ENCODE measurements around the gene CRIM1. TPM values are rescaled to one million over a fixed set of nuclear protein-coding genes. Genes with fewer than 3 reads are reported as not detected.

The CRIM1 gene
- total RNA-seq, 1 donor from 2014 or later = 273 TPM

DNA sequence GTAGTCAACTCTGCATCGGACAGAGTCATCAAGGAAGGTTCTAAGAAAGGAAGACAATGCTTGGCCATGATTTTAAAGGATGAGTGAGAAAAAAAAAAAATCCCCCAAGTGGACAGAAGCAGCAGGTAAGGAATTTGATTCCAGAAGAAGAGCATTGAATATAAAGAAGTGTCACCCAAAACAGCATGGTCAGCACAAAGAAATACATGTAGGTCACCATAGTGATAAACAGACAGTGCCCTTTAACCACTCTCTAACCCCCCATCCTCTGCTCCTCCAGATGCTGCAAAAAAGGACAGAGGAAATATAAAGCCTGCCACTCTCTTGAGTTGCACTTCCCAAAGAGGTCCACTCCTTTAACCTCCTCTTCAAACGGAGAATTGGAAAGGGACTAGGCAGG is 219.0 kb downstream of the CRIM1 start:
- Histone ChIP-seq H3K9me3 (no peaks in the 10 kb centered on the region), H3K4me1 (no peaks in the 10 kb centered on the region), H3K27me3 (no peaks in the 10 kb centered on the region), H3K4me3 (no peak overlapping the region), H3K36me3 (peaks cover 20 to 21% of the 10 kb centered on the region in 2 donors), H3K27ac (no peak overlapping the region)
- intact Hi-C loops (cut with DNase I) = no loop called here
- no peak for TF ChIP-seq CTCF (IDR thresholded peaks at IDR 0.05)
- no peak for DNase-seq (ENCODE audit: low spot score in 2 of 2)

- H3K36me3 ChIP-seq = peaks cover 35 to 48% of the 10 kb centered on the region in 2 donors
- intact Hi-C loops (cut with DNase I) = no loop called here
- DNase-seq (ENCODE audit: low spot score in 2 of 2) = no peak
- H3K4me3 ChIP-seq = no peak overlapping the region
- H3K9me3 ChIP-seq = no peaks in the 10 kb centered on the region
- H3K4me1 ChIP-seq = no peaks in the 10 kb centered on the region
- no peak for TF ChIP-seq CTCF (IDR thresholded peaks at IDR 0.05)
- no peaks in the 10 kb centered on the region for H3K27me3 ChIP-seq
- no peak overlapping the region for H3K27ac ChIP-seq
Observed at GRCh38 chr2:36577884-36578283, 222.3 kb downstream of the CRIM1 start.

- peaks cover 35 to 53% of the 10 kb centered on the region in 2 donors for H3K36me3 ChIP-seq
Observed at GRCh38 chr2:36578343-36579296, 223.0 kb downstream of the CRIM1 start.

GRCh38 chr2:36579297-36579664 is 223.7 kb downstream of the CRIM1 start:
- no peak overlapping the region for H3K27ac ChIP-seq
- no peaks in the 10 kb centered on the region for H3K27me3 ChIP-seq
- H3K4me1 ChIP-seq = no peaks in the 10 kb centered on the region
- no peak for DNase-seq (ENCODE audit: low spot score in 2 of 2)
- H3K36me3 ChIP-seq = peaks cover 40 to 58% of the 10 kb centered on the region in 2 donors
- no peaks in the 10 kb centered on the region for H3K9me3 ChIP-seq
- intact Hi-C loops (cut with DNase I) = no loop called here
- TF ChIP-seq CTCF (IDR thresholded peaks at IDR 0.05) = no peak
- no peak overlapping the region for H3K4me3 ChIP-seq

More at GRCh38 chr2:36578343-36579296, 223.0 kb downstream of the CRIM1 start:
- H3K9me3 ChIP-seq = no peaks in the 10 kb centered on the region
- H3K27ac ChIP-seq = no peak overlapping the region
- intact Hi-C loops (cut with DNase I) = no loop called here
- no peaks in the 10 kb centered on the region for H3K4me1 ChIP-seq
- no peaks in the 10 kb centered on the region for H3K27me3 ChIP-seq
- no peak for TF ChIP-seq CTCF (IDR thresholded peaks at IDR 0.05)
- DNase-seq (ENCODE audit: low spot score in 2 of 2) = no peak
- no peak overlapping the region for H3K4me3 ChIP-seq

DNA sequence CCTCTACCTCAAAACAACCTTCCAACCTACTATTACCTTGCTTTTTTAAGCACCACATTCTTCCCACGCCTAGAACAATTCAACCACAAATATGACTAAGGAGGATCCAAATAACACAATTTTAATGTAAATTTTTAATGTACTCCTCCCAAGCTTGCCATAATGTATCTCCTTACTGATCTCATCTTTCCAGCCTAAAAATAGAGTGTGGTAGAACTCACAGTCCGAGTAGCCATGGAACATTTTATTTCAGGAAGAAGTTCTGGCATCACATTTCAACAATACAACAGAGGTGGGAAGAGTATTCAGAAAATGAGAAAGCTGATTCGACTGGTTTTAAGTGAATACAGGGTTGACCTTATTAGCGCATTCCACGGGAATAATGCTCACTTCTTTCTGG is 227.0 kb downstream of the CRIM1 start:
- Histone ChIP-seq H3K36me3 (peaks cover 42 to 65% of the 10 kb centered on the region in 2 donors), H3K9me3 (no peaks in the 10 kb centered on the region), H3K27me3 (no peaks in the 10 kb centered on the region), H3K4me3 (no peak overlapping the region), H3K4me1 (no peaks in the 10 kb centered on the region), H3K27ac (no peak overlapping the region)
- TF ChIP-seq CTCF (IDR thresholded peaks at IDR 0.05) = no peak
- DNase-seq (ENCODE audit: low spot score in 2 of 2) = no peak
- intact Hi-C loops (cut with DNase I) = no loop called here

Data from ascending aorta (tissue), 2 donors.